GM19240 (cell line): ENCODE results near the gene RFNG.

Source experiments
- DNase-seq: peaks from one replicate; pipeline ENCODE4 v3.0.0; 2011; ENCODE audit warnings: low spot score; ENCODE audit not compliant: insufficient read length

RFNG gene

GRCh38 chr17:82000803-82001570 lies 50.6 kb downstream of the RFNG start:
- DNase-seq, result no peak

GRCh38 chr17:81999976-82000802 lies 51.4 kb downstream of the RFNG start:
- DNase-seq, result no peak

DNA sequence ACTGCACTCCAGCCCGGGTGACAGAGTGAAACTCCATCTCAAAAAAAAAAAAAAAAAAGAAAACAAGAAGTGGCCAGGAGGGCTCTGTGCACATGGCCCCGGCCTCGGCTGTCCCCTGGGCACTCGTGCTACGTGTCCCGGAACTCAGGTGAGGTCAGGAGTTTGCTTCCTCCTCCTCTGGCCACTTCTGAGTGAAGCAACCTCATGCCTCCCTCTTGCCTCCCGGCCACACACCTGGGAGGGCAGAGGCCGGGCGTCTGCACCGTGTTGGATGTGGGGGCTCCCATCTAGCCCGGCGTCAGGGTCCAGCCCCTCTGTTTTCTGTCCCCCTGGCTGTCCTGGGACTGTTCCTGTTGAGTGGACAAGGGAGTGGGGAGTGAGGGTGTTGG lies 52.0 kb downstream of the RFNG start:
- DNase-seq, result no peak

- DNase-seq, result no peak
Observed at GRCh38 chr17:81998691-81999438, 52.7 kb downstream of the RFNG start.

DNA sequence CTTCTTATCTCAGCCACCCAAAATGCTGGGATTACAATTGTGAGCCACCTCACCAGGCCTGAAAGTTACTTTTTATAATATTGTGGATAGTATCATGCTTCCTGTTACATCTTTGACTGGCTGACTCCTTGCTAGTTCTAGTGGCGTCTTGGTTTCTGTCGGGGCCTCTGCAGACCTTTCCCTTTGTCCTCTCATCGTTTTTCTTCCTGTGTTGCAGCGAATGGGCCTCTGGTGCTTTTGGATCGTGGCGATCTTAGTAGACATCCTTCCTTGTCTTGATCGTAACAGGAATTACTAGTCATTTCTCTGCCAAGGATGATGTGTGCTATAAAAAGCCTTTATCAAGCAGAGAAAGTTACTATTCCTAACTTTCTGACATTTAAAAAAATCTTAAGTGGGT lies 53.4 kb downstream of the RFNG start:
- DNase-seq, result no peak
